Naive B cell (primary cell): ENCODE results near the gene BRIP1. TPM values are rescaled to one million over a fixed set of nuclear protein-coding genes. Genes with fewer than 3 reads are reported as not detected.
"Not testable (repeated sequence)": the region's sequence is repeated elsewhere in the genome, so short reads cannot be mapped to it uniquely, and the experiment has no call there.

Experiments
- ATAC-seq, 2 donors: fragments of 150-1000 bp; cut with Tn5 transposase; 2 replicates each; pipeline ENCODE4 v1.10.0; 2021; ENCODE audit warnings: low read depth in 2 of 2, mild to moderate bottlenecking in 2 of 2, moderate library complexity in 2 of 2
- DNase-seq: peaks from one replicate; pipeline ENCODE4 v3.0.0; 2022
- H3K27ac Mint-ChIP-seq, 6 donors: one replicate each; pipeline ENCODE4 v1.8.0; 2020 to 2022; ENCODE audit warnings: mild to moderate bottlenecking in 6 of 6, mixed read lengths in 6 of 6, moderate library complexity in 5 of 6, inconsistent platforms in 2 of 6
- H3K27me3 Mint-ChIP-seq, 3 donors: one replicate each; pipeline ENCODE4 v1.8.0; 2021 to 2022; ENCODE audit warnings: mixed read lengths in 3 of 3, mild to moderate bottlenecking in 1 of 3
- H3K36me3 Mint-ChIP-seq, 2 donors: one replicate each; pipeline ENCODE4 v1.8.0; 2020 to 2022; ENCODE audit warnings: mixed read lengths in 2 of 2, inconsistent platforms in 1 of 2, mild to moderate bottlenecking in 1 of 2
- H3K4me1 Mint-ChIP-seq, 3 donors: one replicate each; pipeline ENCODE4 v1.8.0; 2020 to 2022; ENCODE audit warnings: mixed read lengths in 3 of 3, inconsistent platforms in 1 of 3, mild to moderate bottlenecking in 1 of 3, moderate library complexity in 1 of 3
- H3K4me3 Mint-ChIP-seq, 8 donors: one replicate each; pipeline ENCODE4 v1.8.0; 2020 to 2022; ENCODE audit warnings: mild to moderate bottlenecking in 8 of 8, mixed read lengths in 8 of 8, moderate library complexity in 8 of 8, inconsistent platforms in 2 of 8
- H3K9me3 Mint-ChIP-seq, 7 donors: one replicate each; pipeline ENCODE4 v1.8.0; 2020 to 2022; ENCODE audit warnings: mixed read lengths in 7 of 7, mild to moderate bottlenecking in 5 of 7, inconsistent platforms in 2 of 7, moderate library complexity in 1 of 7
- polyA plus RNA-seq, 6 donors: library from polyadenylated mRNA; unstranded; fragments of 300-500 nt; fragmentation: Illumina TruSeq; gene quantifications; one replicate each; pipeline ENCODE4 v1.2.3, GENCODE V29; 2021; ENCODE audit warnings: low read depth in 6 of 6

Gene BRIP1
- polyA plus RNA-seq, 6 donors from 2014 or later: 0.29 to 1.1 (median 0.44) TPM; not detected in 1

DNA sequence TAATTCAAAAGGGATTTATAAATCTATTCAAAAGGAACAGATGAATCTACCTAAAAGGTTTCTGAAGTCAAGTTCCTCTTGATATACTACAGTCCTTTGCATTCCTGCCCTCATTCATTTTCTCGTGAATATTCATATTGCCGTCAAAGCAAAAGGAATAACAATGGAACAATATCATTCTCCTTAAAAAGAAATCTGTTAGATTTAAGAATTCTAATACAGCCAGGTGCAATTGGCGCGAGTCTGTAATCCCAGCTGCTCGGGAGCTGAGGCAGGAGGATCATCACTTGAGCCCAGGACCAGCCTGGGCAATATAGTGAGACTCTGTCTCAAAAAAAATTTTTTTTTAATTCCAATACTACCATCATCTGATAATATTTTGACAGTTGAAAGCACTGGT is 130.3 kb downstream of the BRIP1 start:
- Mint-ChIP-seq H3K27ac (no peak overlapping the region), H3K27me3 (no peaks in the 10 kb centered on the region), H3K4me1 (peaks cover 4 to 8% (median 6%) of the 10 kb centered on the region in 3 donors), H3K9me3 (peaks cover 0 to 18% (median 12%) of the 10 kb centered on the region in 7 donors), H3K36me3 (peaks cover 0 to 4% of the 10 kb centered on the region in 2 donors), H3K4me3 (no peak overlapping the region)
- no peak for ATAC-seq
- DNase-seq: no peak

DNA sequence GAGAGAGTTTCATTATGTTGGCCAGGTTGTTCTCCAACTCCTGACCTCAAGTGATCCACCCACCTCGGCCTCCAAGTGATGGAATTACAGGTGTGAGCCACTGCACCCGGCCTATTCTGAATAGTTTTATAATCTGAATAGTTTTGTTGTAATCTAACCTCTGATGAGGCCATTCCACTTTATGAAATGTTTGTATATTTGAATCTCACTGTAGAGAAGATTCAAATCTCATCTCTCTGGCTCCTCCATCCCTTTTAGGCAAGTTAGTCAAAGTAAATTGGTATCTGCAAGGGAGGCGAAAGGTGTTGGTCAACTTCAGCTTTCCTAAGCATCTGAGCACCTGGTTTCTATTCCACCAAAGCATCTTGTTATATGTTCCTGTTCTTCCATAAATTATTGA is 131.2 kb downstream of the BRIP1 start:
- Mint-ChIP-seq H3K27me3 (no peaks in the 10 kb centered on the region), H3K27ac (no peak overlapping the region), H3K9me3 (peaks cover 0 to 10% (median 8%) of the 10 kb centered on the region in 7 donors), H3K36me3 (no peaks in the 10 kb centered on the region), H3K4me3 (no peak overlapping the region), H3K4me1 (peaks cover 4 to 8% (median 6%) of the 10 kb centered on the region in 3 donors)
- ATAC-seq (no peak), DNase-seq (no peak)

DNA sequence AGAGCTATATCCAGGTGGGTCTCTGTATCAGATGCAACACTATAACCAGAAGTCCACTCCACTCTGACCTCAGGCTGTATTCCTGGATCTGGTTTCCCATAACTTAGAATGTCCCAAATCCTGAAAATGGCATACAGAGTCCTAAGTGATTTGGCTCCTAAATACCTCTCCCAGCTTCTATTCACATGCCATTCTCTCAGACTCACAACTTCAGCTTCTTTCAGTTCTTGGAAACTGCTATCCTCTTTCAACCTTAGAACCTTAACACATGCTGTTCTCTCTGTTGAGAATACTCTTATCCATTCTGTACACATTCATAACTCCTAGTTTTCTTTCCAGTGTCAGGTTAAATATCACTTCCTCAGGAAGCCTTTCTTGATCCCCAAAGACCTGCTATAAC is 132.0 kb downstream of the BRIP1 start:
- peaks cover 0 to 3% (median under 1%) of the 10 kb centered on the region in 7 donors for H3K9me3 Mint-ChIP-seq
- no peaks in the 10 kb centered on the region for H3K27me3 Mint-ChIP-seq
- ATAC-seq (no peak), DNase-seq (no peak)
- H3K4me1 Mint-ChIP-seq: peaks cover 4 to 8% (median 6%) of the 10 kb centered on the region in 3 donors
- no peak overlapping the region for H3K4me3 Mint-ChIP-seq
- no peak overlapping the region for H3K27ac Mint-ChIP-seq
- no peaks in the 10 kb centered on the region for H3K36me3 Mint-ChIP-seq

GRCh38 chr17:61729690-61730268 is 133.5 kb downstream of the BRIP1 start:
- no peak for DNase-seq
- no peak for ATAC-seq
- Mint-ChIP-seq H3K27me3 (no peaks in the 10 kb centered on the region), H3K4me1 (peaks cover 4 to 8% (median 6%) of the 10 kb centered on the region in 3 donors), H3K36me3 (no peaks in the 10 kb centered on the region), H3K4me3 (no peak overlapping the region), H3K27ac (no peak overlapping the region), H3K9me3 (peaks cover 0 to 3% (median 0%) of the 10 kb centered on the region in 7 donors)

- DNase-seq: no peak
- Mint-ChIP-seq H3K4me1 (peaks cover 4 to 8% (median 6%) of the 10 kb centered on the region in 3 donors), H3K36me3 (no peaks in the 10 kb centered on the region), H3K27ac (peak overlapping the region in 4 of 6 donors; percentile 9 to 58 (median 24)), H3K27me3 (no peaks in the 10 kb centered on the region), H3K9me3 (peaks cover 0 to 3% (median 0%) of the 10 kb centered on the region in 7 donors), H3K4me3 (no peak overlapping the region)
- ATAC-seq: no peak
Measured at GRCh38 chr17:61728297-61728836, 135.0 kb downstream of the BRIP1 start.

DNA sequence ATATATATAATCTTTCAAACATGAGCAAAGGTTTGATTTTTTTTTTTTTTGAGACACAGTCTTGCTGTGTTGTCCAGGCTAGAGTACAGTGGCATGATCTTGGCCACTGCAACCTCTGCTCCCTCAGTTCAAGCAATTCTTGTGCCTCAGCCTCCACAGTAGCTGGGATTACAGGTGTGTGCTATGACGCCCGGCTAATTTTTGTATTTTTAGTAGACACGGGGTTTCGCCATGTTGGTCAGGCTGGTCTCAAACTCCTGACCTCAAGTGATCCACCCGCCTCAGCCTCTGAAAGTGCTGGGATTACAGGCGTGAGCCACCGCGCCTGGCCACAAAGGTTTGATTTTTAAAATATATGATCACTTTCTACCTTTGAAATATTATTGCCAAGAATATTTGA is 135.5 kb downstream of the BRIP1 start:
- H3K36me3 Mint-ChIP-seq, H3K4me1 Mint-ChIP-seq, H3K9me3 Mint-ChIP-seq, H3K4me3 Mint-ChIP-seq, H3K27me3 Mint-ChIP-seq, H3K27ac Mint-ChIP-seq, ATAC-seq, DNase-seq: not testable (repeated sequence)

GRCh38 chr17:61726977-61727376 is 136.4 kb downstream of the BRIP1 start:
- Mint-ChIP-seq H3K27me3 (no peaks in the 10 kb centered on the region), H3K4me1 (peaks cover 4 to 8% (median 6%) of the 10 kb centered on the region in 3 donors), H3K36me3 (no peaks in the 10 kb centered on the region), H3K9me3 (peaks cover 0 to 3% (median 0%) of the 10 kb centered on the region in 7 donors), H3K27ac (no peak overlapping the region), H3K4me3 (no peak overlapping the region)
- ATAC-seq (no peak), DNase-seq (no peak)

DNA sequence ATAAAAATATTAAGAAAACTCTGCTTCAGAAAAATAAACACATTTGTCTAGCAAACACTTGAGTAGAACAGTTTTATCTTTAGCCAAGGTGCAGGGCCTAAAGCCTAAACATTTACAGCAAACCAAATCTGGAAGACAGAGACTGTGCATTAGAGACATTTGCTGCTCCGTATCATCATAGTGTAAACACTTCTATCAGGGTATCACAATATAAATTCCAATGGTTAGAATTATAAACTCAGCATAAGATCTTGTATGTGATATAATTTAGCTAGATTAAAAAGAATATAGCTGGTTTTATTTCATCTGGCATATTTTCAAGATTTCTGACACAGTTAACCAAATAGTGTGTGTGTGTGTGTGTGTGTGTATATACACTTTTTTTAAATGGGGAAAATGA is 138.6 kb downstream of the BRIP1 start:
- Mint-ChIP-seq H3K9me3 (peaks cover 0 to 3% (median 0%) of the 10 kb centered on the region in 7 donors), H3K36me3 (no peaks in the 10 kb centered on the region), H3K27ac (no peak overlapping the region), H3K27me3 (no peaks in the 10 kb centered on the region), H3K4me1 (peaks cover 4 to 8% (median 6%) of the 10 kb centered on the region in 3 donors), H3K4me3 (no peak overlapping the region)
- DNase-seq (no peak), ATAC-seq (no peak)

DNA sequence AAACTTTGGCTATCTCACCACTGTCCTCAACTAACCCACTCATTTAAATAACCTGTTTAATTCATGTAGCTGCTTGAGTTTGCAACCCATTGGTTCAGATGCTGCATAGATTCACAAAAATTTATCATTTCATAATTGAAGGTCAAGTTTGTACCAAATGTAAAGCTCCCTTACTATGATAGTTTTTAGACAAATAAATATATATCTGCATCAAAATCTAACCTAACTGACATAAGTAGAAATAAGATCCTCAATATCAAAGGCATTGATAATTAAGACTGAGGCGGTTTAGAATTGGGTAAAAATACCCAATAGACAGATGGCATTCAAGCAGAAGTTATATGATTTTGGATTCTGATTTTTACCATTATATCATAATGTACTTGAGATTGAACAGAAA is 139.4 kb downstream of the BRIP1 start:
- Mint-ChIP-seq H3K36me3 (no peaks in the 10 kb centered on the region), H3K9me3 (peaks cover 0 to 3% (median 0%) of the 10 kb centered on the region in 7 donors), H3K4me3 (no peak overlapping the region), H3K4me1 (peaks cover 4 to 8% (median 6%) of the 10 kb centered on the region in 3 donors), H3K27ac (no peak overlapping the region), H3K27me3 (no peaks in the 10 kb centered on the region)
- ATAC-seq: no peak
- DNase-seq: no peak

- H3K36me3 Mint-ChIP-seq: peaks cover 0 to 6% of the 10 kb centered on the region in 2 donors
- no peak overlapping the region for H3K27ac Mint-ChIP-seq
- peaks cover 0 to 8% (median 5%) of the 10 kb centered on the region in 7 donors for H3K9me3 Mint-ChIP-seq
- DNase-seq (no peak), ATAC-seq (no peak)
- H3K4me1 Mint-ChIP-seq: peaks cover 0 to under 1% (median under 1%) of the 10 kb centered on the region in 3 donors
- no peaks in the 10 kb centered on the region for H3K27me3 Mint-ChIP-seq
- H3K4me3 Mint-ChIP-seq: no peak overlapping the region
Measured at GRCh38 chr17:61723183-61723582, 140.1 kb downstream of the BRIP1 start.

GRCh38 chr17:61722398-61722797 is 140.9 kb downstream of the BRIP1 start:
- no peak overlapping the region for H3K27ac Mint-ChIP-seq
- H3K4me1 Mint-ChIP-seq: no peaks in the 10 kb centered on the region
- peaks cover 2 to 16% (median 12%) of the 10 kb centered on the region in 7 donors for H3K9me3 Mint-ChIP-seq
- no peaks in the 10 kb centered on the region for H3K27me3 Mint-ChIP-seq
- DNase-seq (no peak), ATAC-seq (no peak)
- H3K4me3 Mint-ChIP-seq: no peak overlapping the region
- peaks cover 7 to 14% of the 10 kb centered on the region in 2 donors for H3K36me3 Mint-ChIP-seq

DNA sequence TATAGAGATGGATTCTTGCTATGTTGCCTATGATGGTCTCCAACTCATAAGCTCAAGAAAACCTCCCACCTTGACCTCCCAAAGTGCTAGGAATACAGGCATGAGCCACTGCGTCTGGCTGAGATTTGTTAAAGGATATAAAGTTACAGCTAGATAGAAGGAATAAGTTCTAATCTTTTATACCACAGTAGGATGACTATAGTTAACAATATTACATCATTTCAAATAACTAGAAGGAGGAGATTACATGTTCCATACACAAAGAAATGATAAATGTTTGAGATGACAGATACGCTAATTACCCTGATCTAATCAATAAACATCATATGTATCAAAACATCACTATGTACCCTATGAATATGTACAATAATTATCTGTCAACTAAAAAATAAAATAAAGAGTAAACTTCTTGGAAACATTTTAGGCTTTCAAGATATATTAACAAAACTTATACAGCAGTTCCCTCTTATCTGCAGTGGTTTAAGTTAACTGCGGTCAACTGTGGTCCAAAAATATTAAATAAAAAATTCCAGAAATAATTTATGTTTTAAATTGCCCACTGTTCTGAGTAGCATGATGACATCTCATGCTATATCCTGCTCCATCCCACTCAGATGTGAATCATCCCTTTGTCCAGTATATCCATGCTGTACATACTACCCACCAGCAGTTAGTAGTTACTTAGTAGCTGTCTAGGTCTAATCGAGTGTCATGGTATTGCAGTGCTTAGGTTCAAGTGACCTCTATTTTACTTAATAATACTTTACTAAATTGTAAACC is 143.1 kb downstream of the BRIP1 start:
- H3K9me3 Mint-ChIP-seq: peaks cover 2 to 29% (median 22%) of the 10 kb centered on the region in 7 donors
- ATAC-seq: no peak
- H3K27ac Mint-ChIP-seq: no peak overlapping the region
- H3K4me1 Mint-ChIP-seq: no peaks in the 10 kb centered on the region
- H3K4me3 Mint-ChIP-seq: no peak overlapping the region
- no peak for DNase-seq
- H3K36me3 Mint-ChIP-seq: peaks cover 15 to 17% of the 10 kb centered on the region in 2 donors
- no peaks in the 10 kb centered on the region for H3K27me3 Mint-ChIP-seq

GRCh38 chr17:61719220-61719619 is 144.1 kb downstream of the BRIP1 start:
- H3K27me3 Mint-ChIP-seq: not testable (repeated sequence)
- peaks cover 2 to 29% (median 24%) of the 10 kb centered on the region in 7 donors for H3K9me3 Mint-ChIP-seq

GRCh38 chr17:61718022-61718421 is 145.3 kb downstream of the BRIP1 start:
- H3K9me3 Mint-ChIP-seq: peaks cover 2 to 29% (median 24%) of the 10 kb centered on the region in 7 donors

More at GRCh38 chr17:61719220-61719619, 144.1 kb downstream of the BRIP1 start:
- H3K27ac Mint-ChIP-seq, H3K4me3 Mint-ChIP-seq, H3K4me1 Mint-ChIP-seq, DNase-seq, ATAC-seq: not testable (repeated sequence)
- peaks cover 15 to 17% of the 10 kb centered on the region in 2 donors for H3K36me3 Mint-ChIP-seq

More at GRCh38 chr17:61718022-61718421, 145.3 kb downstream of the BRIP1 start:
- H3K27me3 Mint-ChIP-seq: no peaks in the 10 kb centered on the region
- ATAC-seq: no peak
- peaks cover 15 to 17% of the 10 kb centered on the region in 2 donors for H3K36me3 Mint-ChIP-seq
- H3K4me1 Mint-ChIP-seq: no peaks in the 10 kb centered on the region
- DNase-seq: no peak
- no peak overlapping the region for H3K27ac Mint-ChIP-seq
- no peak overlapping the region for H3K4me3 Mint-ChIP-seq
